Erythroblast (primary cell): ENCODE data around the gene NUCKS1.

Experiments used
- GATA1 ChIP-seq: IDR thresholded peaks from 2 replicates; pipeline ENCODE4 v1.6.1; 2011; ENCODE audit warnings: low read depth, mild to moderate bottlenecking, control low read depth, low read length, moderate library complexity
- POLR2A ChIP-seq: IDR thresholded peaks from 2 replicates; pipeline ENCODE4 v1.6.1; 2011; ENCODE audit warnings: mild to moderate bottlenecking, low read length

GRCh38 chr1:205792481-205792881 lies 42.5 kb upstream of the NUCKS1 start:
- TF ChIP-seq POLR2A (no peak), GATA1 (no peak)
